Aortic smooth muscle cell (primary cell): Measurements from ENCODE around the gene ACSL4. TPM values are rescaled to one million over a fixed set of nuclear protein-coding genes. Genes with fewer than 3 reads are reported as not detected.

Experiments
- total RNA-seq: library from RNA; depleted of rRNA; stranded (reverse); fragments of >200 nt; gene quantifications from 2 replicates; pipeline ENCODE4 v1.2.3, GENCODE V29; 2014

Gene ACSL4
- total RNA-seq: 92.8 and 162 TPM in 2 replicates

GRCh38 chrX:109732807-109733612, at the start of gene ACSL4:
TSS of gene ACSL4 (minus strand) at chrX:109733257. CDS start at chrX:109683363, 49,894 bp downstream.

GRCh38 chrX:109624641-109625616, 108.1 kb downstream of the ACSL4 start, which contains the start of gene KCNE5:
TSS of gene KCNE5 (minus strand) at chrX:109625172. CDS start at chrX:109625020, 152 bp downstream.

Other genes with a start within 250 kb of the ACSL4 start
- 9.6 and 13.0 TPM in 2 replicates for gene NXT2, start 196.4 kb downstream of the ACSL4 start, total RNA-seq
- 0.25 and 0.40 TPM in 2 replicates for gene KCNE5, start 108.1 kb downstream of the ACSL4 start, total RNA-seq